Superior temporal gyrus (tissue), 1 donor: Measurements from ENCODE around the gene AGR2.
A peak's percentile ranks its signal among the peaks of the same experiment; 100 is the strongest.
"Not testable (repeated sequence)": the region's sequence is repeated elsewhere in the genome, so short reads cannot be mapped to it uniquely, and the experiment has no call there.

Experiments
- DNase-seq: peaks from one replicate; pipeline ENCODE4 v3.0.0-alpha.2; 2016; ENCODE audit errors: extremely low spot score

The AGR2 gene

DNA sequence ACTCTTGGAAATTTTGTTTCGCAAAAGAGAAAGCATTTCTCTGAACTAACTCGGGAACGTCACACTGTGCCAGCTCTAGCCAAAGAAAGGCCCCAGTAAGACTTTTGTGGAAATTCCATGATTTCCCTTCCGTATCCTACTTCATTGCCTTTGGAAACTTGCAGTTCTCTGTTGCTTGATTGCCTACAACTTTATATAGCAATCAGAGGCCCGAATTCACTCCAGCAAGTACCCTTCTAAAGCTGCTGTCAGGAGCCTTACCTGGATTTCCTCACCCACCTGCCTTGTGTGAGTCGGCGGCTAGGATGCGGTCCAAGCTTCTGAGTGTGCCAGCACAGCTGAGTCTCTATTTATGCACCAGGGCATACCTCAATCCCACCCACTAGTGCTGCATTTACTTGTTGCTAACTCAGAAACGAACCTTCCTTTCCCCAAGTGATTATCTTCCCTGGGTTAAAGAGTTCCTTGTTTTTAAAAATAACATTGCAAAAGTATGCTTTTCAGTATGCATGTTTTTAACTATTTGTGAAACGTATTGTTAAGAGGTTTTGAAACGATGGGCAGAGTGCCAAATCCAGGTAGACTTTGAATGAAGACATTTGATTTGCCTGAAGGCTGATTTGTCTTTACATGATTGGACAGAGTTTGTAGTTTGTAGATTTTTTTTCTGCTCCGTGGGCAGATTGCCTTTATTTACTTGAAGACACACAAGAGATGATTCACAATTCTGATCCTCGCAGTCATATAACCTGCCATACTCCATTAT is at the start of gene AGR2:
TSS of gene AGR2 (minus strand) at position 326 of the 766 bp plus-strand sequence. CDS start 3,203 bp downstream, outside the sequence.
- DNase-seq: no peak

DNA sequence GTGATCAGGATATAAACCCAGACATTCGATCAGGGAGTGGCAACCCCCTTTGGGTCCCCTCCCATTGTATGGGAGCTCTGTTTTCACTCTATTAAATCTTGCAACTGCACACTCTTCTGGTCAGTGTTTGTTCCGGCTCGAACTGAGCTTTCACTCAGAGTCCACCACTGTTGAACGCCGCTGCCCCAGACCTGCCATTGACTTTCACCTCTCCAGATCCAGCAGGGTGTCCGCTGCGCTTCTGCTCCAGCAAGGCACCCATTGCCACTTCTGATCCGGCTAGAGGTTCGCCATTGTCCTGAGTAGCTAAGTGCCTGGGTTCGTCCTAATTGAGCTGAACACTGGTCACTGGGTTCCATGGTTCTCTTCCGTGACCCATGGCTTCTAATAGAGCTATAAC is 48.4 kb upstream of the AGR2 start:
- DNase-seq: not testable (repeated sequence)

GRCh38 chr7:16851829-16852228 is 47.0 kb upstream of the AGR2 start:
- DNase-seq: no peak

DNA sequence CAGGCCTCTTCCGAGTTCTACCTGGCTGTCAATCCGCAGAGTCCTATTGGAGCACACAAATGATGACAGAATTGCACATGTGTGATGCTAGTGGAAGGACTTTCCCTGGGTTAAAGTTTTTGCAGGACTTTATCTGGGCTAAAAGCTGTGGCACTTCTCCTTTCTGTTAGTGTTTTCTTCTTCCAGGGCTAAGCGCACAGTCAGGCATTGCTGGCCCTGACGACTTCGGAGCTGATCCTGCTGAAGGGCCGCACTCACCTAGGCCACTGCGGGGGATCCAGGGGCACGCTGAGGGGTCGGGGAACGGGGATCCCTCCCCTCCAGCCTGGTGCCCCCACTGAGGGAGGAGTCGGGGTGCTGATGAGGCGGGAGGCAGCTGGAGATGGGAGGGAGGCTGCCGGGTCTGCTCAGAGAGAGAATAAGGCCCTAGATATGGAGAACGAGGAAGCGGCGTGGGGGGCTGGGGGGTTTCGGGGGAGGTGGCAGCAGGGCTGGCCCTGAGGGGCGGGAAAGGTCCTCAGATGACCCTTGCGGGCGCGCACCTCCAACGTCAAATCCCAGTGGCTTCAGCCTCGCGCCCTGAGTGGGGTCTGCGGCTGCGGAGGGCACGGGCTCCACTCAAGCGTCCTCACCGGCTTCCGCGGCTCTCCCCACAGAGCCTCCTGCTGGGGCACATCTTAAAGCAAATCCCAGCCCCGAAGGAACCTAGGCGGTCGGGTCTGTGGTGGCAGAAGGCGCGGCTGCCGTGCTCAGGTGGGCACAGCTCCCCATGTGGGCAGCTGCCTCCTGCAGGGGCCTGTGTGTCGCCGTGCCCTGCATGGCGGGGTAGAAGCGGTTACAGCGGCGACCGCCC is 46.0 kb upstream of the AGR2 start:
- no peak for DNase-seq

GRCh38 chr7:16849296-16850148 is 44.7 kb upstream of the AGR2 start:
- DNase-seq: no peak

- DNase-seq: no peak
Observed at GRCh38 chr7:16847381-16847860, 42.6 kb upstream of the AGR2 start.

- no peak for DNase-seq
Observed at GRCh38 chr7:16846601-16847165, 41.9 kb upstream of the AGR2 start.

DNA sequence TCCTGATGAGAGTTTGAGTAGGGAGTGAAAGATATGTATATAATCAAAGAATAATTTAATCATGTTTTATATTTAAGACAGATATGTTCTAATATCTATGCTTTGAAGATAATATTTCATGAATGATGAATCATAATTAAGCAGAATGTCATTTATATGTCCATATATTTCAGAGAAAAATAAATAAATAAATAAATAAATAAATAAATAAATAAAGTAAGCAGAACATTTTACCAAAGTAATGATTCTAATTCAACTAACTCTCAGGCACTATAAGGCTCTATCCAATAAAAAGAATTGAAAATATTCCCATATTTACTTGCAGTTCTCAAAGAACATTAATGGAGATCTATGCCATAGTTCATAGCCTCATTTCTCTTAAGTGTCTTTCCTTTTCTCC is 40.9 kb upstream of the AGR2 start:
- DNase-seq: no peak

GRCh38 chr7:16841681-16842080 is 36.9 kb upstream of the AGR2 start:
- no peak for DNase-seq

GRCh38 chr7:16840094-16840493 is 35.3 kb upstream of the AGR2 start:
- no peak for DNase-seq

DNA sequence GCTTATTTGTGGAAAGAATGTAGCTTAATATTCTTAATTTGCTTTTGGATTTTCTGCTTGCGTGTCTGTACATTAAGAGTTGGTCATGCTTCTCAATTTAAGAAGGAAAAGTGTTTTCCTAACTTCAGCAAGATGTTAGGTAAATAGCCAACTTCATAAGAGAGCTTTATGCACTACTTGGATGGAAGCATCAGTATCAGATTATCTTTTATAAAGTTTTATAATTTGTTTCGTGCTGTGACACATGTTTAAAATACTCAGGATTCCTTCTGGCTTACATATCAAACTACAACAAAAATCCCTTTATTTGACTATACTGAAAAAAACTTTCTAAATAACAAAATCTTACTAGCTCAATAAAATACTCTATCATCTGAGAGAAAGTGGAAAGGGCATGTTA is 34.8 kb upstream of the AGR2 start:
- DNase-seq: no peak

GRCh38 chr7:16838891-16839290 is 34.1 kb upstream of the AGR2 start:
- no peak for DNase-seq

DNA sequence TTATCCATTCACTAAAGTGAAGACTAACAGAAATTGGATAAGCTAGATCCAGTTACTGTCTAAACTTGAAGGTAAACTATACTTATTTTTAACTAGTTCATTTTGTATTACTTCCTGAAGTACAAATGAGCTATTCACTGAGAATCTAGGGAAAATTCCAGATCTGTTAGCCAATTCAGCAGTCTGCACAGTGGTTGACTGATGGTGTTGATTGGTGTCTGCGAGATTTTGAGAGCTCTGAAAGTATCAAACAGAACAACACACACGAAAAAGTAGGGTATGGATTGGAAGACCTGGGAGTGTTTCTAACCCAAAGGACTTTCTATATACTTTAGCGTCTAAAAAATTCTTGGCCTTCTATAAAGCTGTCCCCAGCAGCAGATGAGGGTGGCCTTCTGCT is 33.6 kb upstream of the AGR2 start:
- DNase-seq: no peak

DNA sequence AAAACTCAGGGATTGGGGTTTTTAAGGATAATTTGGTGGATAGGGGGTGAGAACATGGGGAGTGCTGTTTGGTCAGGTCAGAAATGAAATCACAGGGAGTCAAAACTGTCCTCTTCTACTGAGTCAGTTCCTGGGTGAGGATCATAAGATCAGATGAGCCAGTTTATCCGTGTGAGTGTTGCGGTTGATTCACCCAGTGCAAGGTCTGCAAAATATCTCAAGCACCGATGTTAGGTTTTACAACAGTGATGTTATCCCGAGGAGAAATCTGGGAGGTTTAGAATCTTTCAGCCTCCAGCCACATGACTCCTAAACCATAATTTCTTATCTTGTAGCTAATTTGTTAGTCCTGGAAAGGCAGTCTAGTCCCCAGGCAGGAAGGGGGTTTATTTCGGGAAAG is 31.7 kb upstream of the AGR2 start:
- DNase-seq: no peak

DNA sequence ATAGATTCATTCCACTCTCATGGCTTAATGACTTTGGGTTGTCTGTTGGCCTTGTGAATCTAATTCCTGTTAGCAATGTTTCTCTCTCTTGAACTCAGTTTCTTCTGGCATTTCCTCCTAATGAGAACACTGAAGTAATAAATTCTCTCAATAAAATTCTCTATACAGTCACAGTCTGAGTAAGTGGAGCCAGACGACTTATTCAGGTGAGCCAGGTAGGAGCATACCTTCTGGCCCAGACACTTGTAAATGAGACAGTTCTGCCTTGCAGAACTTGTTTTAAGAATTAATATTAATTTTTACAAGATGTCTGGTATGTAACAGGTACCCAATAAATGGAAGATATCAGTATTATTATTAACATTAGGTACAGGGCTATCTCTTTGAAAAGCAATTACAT is 28.6 kb upstream of the AGR2 start:
- no peak for DNase-seq

GRCh38 chr7:16826060-16826459 is 21.3 kb upstream of the AGR2 start:
- DNase-seq: no peak

DNA sequence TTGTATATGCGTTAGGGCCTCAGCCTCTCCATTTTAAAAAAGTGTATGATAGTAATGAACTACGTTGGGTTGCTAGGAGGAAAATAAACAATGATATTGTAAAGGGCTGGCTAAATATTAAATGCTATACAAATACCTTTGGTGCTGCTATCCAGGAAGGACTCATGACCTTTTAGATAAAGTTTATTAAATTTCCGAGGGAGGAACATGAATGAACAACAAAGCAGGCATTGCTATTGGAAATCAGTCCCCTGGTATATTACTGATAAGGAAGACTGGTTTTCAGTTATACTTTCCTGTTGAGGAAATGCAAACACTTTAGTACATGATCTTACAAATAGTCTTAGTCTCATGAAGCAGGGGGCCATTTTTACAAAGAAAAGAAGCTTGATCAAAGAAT is 17.2 kb upstream of the AGR2 start:
- no peak for DNase-seq

DNA sequence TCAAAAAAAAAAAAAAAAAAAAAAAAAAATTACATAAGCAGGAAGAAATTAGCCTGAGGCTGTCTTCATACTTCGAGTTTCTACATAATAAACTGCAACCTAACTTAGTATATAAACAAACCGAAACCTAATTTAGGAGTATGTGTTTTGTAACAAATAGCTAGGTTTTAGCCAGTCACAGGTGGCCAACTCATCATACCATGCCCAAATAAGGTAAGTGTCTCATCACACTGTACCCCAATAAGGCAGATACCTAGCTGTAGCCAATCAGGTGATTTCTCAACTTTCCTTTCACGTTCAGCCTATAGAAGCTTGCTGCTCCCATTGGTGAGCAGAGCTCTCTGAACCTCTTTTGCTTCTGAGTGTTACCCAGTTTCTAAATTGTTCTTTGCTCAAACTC is 13.9 kb upstream of the AGR2 start:
- DNase-seq: no peak

GRCh38 chr7:16817536-16817935 is 12.7 kb upstream of the AGR2 start:
- no peak for DNase-seq

DNA sequence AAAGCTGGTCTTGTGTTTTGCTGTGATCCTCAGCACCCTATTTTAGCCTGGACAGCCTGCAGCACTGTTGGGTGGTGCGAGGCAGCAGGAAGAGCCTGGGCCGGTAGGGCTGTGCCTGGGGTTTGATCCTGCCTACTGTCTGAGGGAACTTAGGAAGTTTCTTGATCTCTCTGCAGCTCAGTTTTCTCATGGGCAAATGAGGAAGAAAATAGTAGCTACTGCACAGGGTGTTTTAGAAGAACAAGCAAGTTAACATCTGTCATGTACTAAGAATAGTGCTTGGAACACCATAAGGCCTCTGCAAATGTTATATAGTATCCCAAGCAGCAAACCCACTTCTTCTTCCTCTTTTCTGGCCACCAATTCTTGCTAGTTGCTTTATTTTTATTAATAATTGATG is 12.0 kb upstream of the AGR2 start:
- DNase-seq: peak; percentile 63

DNA sequence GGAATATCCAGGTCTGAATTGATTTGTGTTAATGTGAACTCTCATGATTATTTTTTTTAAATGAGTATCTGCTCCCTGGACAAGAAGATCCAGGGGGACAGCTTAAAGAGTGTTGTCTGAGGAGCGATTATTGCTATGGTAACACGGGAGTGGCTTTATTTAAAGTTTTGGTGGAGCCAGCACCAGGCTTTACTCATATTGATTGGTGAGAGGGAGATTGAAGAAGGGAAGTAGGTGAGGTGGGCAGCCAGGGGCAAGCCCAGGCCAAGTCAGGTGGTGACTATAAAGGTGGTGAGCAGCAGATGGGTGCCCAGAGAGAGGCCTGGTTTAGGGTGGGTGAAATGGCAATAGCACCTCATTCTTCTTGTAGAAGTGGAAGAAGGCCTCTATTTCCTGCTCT is 10.2 kb upstream of the AGR2 start:
- DNase-seq: no peak

DNA sequence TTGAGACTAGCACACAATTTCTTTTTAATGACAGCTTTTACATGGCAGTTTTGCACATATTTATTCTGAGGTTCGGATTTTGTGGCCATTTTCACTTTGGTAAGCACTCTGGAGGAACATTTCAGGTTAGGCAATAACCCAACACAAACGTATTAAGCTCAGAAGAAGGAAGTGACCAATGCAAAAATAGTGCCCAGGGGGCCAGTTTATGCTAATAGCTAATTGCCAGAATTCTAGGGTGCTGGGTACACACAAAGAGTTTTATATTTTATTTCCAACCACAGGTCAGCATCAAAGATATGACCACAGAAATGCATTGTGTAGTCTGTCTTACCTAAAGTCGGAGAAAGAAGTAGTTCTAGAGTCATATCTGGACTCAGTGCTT is 8.4 kb upstream of the AGR2 start:
- DNase-seq: no peak
